AG04450 (cell line): Measurements from ENCODE around the gene KSR2. TPM values are rescaled to one million over a fixed set of nuclear protein-coding genes. Genes with fewer than 3 reads are reported as not detected.

ENCODE experiments used
- CTCF ChIA-PET: fragments of 300-600, 350-600 bp; formaldehyde crosslinking; extraction: SDS; loops from one replicate; lab custom pipeline; 2022; ENCODE audit warnings: antibody characterized with exemption, inconsistent platforms; lab: Charles Lee
- POLR2A ChIA-PET: fragments of 350-600 bp; formaldehyde crosslinking; extraction: SDS; loops from one replicate; lab custom pipeline; 2021; ENCODE audit warnings: antibody characterized with exemption, inconsistent platforms; lab: Yijun Ruan, JAX
- DNase-seq: peaks from one replicate; pipeline ENCODE4 v3.0.0-alpha.2; 2011; ENCODE audit warnings: low read depth, low spot score
- H3K27ac ChIP-seq: one replicate; pipeline ENCODE4 v1.5.1; 2012; ENCODE audit warnings: low read depth, low read length, control low read depth
- H3K27me3 ChIP-seq: one replicate; pipeline ENCODE4 v1.6.0; 2012; ENCODE audit warnings: low read length; ENCODE audit not compliant: control insufficient read depth, insufficient read depth
- H3K4me3 ChIP-seq: 2 replicates; pipeline ENCODE4 v1.5.1; 2011; ENCODE audit warnings: mild to moderate bottlenecking, low read depth, low read length, control low read depth
- H3K9me3 ChIP-seq: 2 replicates; pipeline ENCODE4 v1.5.1; 2012; ENCODE audit warnings: low read length; ENCODE audit not compliant: control insufficient read depth, insufficient read depth
- polyA plus RNA-seq: library from polyadenylated mRNA; depleted of rRNA; stranded (reverse); fragments of >200 nt; gene quantifications from 2 replicates; pipeline ENCODE4 v1.2.3, GENCODE V29; 2011
- TF ChIP-seq, protein P1 (sequence below): IDR thresholded peaks from 2 replicates; pipeline ENCODE4 v1.5.1; 2011; ENCODE audit warnings: low read depth, low read length, control low read depth, inconsistent platforms

The KSR2 gene
- polyA plus RNA-seq, 1 experiment, result not detected

- no peak for DNase-seq
- no peaks in the 10 kb centered on the region for H3K27me3 ChIP-seq
- CTCF ChIA-PET, result interaction anchor here (0.6 kb wide), 1 partner anchor 224 kb away, joined by 5 read pairs; no protein-coding TSS in a partner anchor
- TF ChIP-seq, protein P1, sequence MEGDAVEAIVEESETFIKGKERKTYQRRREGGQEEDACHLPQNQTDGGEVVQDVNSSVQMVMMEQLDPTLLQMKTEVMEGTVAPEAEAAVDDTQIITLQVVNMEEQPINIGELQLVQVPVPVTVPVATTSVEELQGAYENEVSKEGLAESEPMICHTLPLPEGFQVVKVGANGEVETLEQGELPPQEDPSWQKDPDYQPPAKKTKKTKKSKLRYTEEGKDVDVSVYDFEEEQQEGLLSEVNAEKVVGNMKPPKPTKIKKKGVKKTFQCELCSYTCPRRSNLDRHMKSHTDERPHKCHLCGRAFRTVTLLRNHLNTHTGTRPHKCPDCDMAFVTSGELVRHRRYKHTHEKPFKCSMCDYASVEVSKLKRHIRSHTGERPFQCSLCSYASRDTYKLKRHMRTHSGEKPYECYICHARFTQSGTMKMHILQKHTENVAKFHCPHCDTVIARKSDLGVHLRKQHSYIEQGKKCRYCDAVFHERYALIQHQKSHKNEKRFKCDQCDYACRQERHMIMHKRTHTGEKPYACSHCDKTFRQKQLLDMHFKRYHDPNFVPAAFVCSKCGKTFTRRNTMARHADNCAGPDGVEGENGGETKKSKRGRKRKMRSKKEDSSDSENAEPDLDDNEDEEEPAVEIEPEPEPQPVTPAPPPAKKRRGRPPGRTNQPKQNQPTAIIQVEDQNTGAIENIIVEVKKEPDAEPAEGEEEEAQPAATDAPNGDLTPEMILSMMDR, result no peak
- no peak overlapping the region for H3K27ac ChIP-seq
- H3K4me3 ChIP-seq, result no peak overlapping the region
- POLR2A ChIA-PET, result no interaction called here
- H3K9me3 ChIP-seq, result peaks cover 68% of the 10 kb centered on the region
Observed at GRCh38 chr12:117440384-117440783, 528.4 kb downstream of the KSR2 start.

GRCh38 chr12:117439531-117440001 is 529.2 kb downstream of the KSR2 start:
- no peak for DNase-seq
- H3K27me3 ChIP-seq, result no peaks in the 10 kb centered on the region
- H3K27ac ChIP-seq, result no peak overlapping the region
- ChIA-PET CTCF (no interaction called here), POLR2A (no interaction called here)
- TF ChIP-seq, protein P1, result no peak
- peaks cover 70% of the 10 kb centered on the region for H3K9me3 ChIP-seq
- H3K4me3 ChIP-seq, result no peak overlapping the region

DNA sequence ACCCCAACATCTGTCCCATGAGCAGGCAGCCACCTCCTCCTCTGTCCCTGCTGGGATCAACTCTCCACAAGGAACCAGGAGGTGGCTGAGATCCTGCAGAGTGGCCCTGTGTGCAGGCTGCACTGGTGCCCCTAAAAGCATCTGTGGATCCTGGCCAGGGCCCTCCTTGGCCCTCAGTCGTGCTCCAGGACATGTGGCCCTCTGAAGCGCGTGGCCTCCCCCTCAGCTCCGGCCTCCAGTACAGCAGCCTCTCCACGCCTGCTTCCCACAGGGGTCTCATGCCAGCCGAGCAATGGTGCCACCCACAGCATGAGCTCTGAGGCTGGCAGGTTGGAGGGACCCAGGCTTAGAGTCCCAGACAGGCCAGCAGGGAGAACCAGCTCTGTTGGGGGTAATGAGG is 530.0 kb downstream of the KSR2 start:
- POLR2A ChIA-PET, result no interaction called here
- Histone ChIP-seq H3K27ac (no peak overlapping the region), H3K9me3 (peaks cover 73% of the 10 kb centered on the region), H3K27me3 (no peaks in the 10 kb centered on the region), H3K4me3 (no peak overlapping the region)
- TF ChIP-seq, protein P1, result no peak
- CTCF ChIA-PET, result no interaction called here
- no peak for DNase-seq

DNA sequence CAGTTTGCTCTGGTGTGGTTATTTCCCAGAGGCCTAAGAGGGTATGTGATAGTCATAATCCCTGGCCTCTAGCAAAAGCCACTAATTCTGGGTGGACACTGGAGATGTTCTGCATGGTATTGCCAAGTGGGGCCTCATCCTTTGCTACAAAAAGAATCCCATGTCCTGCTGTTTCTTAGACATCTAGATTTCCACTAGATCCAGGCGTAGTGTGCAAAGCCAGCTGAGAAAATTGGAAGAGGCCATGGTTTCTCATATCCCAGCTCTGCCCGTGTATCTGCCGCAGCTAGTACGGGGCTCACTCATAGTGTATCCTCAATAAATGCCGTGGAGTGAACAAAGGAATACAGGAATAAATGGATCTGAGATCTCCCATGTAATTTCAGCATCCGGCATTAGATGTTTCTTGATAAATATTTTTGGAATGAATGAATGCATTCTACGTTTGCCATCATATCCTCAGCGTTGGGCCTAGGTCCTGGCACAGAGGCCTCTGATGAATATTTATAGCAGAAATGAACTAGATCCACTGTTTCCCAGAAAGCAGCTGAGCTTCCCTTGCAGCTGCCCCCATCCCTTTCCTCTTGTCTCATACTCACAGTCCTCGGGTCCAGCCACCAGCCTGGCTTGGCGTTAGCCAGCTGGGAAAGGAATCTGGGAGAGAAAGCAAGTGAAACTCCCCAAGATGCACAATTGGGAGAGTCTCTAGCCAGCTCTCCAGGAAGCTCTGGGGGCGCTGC is 531.1 kb downstream of the KSR2 start:
- POLR2A ChIA-PET, result no interaction called here
- no peak for DNase-seq
- H3K9me3 ChIP-seq, result peaks cover 79% of the 10 kb centered on the region
- TF ChIP-seq, protein P1, result no peak
- H3K4me3 ChIP-seq, result no peak overlapping the region
- H3K27ac ChIP-seq, result no peak overlapping the region
- CTCF ChIA-PET, result no interaction called here
- no peaks in the 10 kb centered on the region for H3K27me3 ChIP-seq

GRCh38 chr12:117433878-117434277 is 534.9 kb downstream of the KSR2 start:
- TF ChIP-seq, protein P1, result no peak
- Histone ChIP-seq H3K4me3 (no peak overlapping the region), H3K27ac (no peak overlapping the region), H3K9me3 (peaks cover 74% of the 10 kb centered on the region), H3K27me3 (no peaks in the 10 kb centered on the region)
- CTCF ChIA-PET, result no interaction called here
- DNase-seq, result no peak
- POLR2A ChIA-PET, result no interaction called here
